ENCODE data around the gene THSD1. TPM values are rescaled to one million over a fixed set of nuclear protein-coding genes. Genes with fewer than 3 reads are reported as not detected.

Gene THSD1
- polyA plus RNA-seq, 1 donor (not counting 4 experiments of a cell fraction or from before 2014, with no cell fraction given): 9.2 TPM

DNA sequence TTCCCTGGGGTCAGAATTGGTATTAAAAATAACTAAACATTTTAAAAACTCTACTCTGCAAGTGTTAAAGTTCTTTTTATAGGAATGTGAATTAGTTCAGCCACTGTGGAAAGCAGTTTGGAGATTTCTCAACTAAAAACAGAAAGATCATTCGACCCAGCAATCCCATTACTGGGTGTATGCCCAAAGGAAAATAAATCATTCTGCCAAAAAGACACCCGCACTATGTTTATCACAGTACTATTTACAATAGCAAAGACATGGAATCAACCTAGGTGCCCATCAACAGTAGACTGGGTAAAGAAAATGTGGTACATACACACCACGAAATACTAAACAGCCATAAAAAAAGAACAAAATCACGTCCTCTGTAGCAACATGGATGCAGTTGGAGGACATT, 657 bp upstream of the THSD1 start:
- Histone ChIP-seq H3K4me3 (ENCODE audit: control insufficient read depth in 2 of 3, extremely low read depth in 1 of 3, insufficient read depth in 2 of 3, low read depth in 1 of 3, low read length in 3 of 3) (peak overlapping the region in 1 of 3 experiments; percentile 88), H3K27ac (ENCODE audit: control insufficient read depth, insufficient read depth, low read length) (no peak overlapping the region)
- FAIRE-seq: no peak

DNA sequence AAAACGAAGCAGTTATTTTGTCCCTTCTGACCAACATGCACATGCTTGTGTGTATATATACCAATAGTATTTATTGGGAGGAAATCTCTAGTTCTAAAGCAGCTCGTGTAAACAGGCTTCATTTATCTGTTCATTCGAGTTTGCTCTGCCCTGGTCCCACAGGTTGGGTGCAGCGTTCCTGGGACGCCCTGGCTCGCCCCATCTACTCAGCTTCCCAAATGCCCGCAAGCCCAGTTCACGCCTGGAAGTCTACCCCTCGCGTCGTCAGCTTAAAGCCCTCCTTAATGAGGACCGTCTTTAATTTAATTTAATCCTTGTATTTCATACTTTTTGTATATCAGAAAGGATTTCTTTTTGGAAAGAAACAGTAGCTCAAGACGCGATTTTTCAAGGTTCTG, 604 bp downstream of the THSD1 start:
- no peaks in the 10 kb centered on the region for H3K27me3 ChIP-seq (ENCODE audit: control insufficient read depth, extremely low read depth, insufficient read depth, low read length)
- peak overlapping the region; percentile 85 for H2AFZ ChIP-seq (ENCODE audit: control insufficient read depth, low read length)
- peak overlapping the region; percentile 88 for H3K9ac ChIP-seq (ENCODE audit: control insufficient read depth, extremely low read depth, insufficient read depth, low read length)
- peaks cover 7% of the 10 kb centered on the region for H3K4me1 ChIP-seq (ENCODE audit: control insufficient read depth, extremely low read depth, insufficient read depth, low read length)
- H3K9me1 ChIP-seq (ENCODE audit: control insufficient read depth, extremely low read depth, insufficient read depth, low read length): no peaks in the 10 kb centered on the region
- peak overlapping the region; percentile 78 to 89 (median 88) for H3K4me3 ChIP-seq (ENCODE audit: control insufficient read depth in 2 of 3, extremely low read depth in 1 of 3, insufficient read depth in 2 of 3, low read depth in 1 of 3, low read length in 3 of 3)
- no peak for DNase-seq (ENCODE audit: low read depth, low spot score)
- TF ChIP-seq CTCF (optimal IDR thresholded peaks at IDR 0.05 in 1 of 3, IDR thresholded peaks at IDR 0.05 in 1 of 3, conservative IDR thresholded peaks at IDR 0.05 in 1 of 3; ENCODE audit: extremely low read depth in 1 of 3, insufficient read depth in 2 of 3, low read length in 3 of 3) (no peak), EZH2 (IDR thresholded peaks at IDR 0.05; ENCODE audit: low read length) (no peak)
- FAIRE-seq: peak; percentile 23
- H3K9me3 ChIP-seq (ENCODE audit: control insufficient read depth, low read depth, low read length): no peaks in the 10 kb centered on the region
- no peaks in the 10 kb centered on the region for H4K20me1 ChIP-seq (ENCODE audit: control insufficient read depth, extremely low read depth, insufficient read depth, low read length)
- peak overlapping the region; percentile 75 for H3K4me2 ChIP-seq (ENCODE audit: control insufficient read depth, extremely low read depth, insufficient read depth, low read depth, low read length)
- peaks cover 5% of the 10 kb centered on the region for H3K79me2 ChIP-seq (ENCODE audit: control insufficient read depth, insufficient read depth, low read length)
- H3K36me3 ChIP-seq (ENCODE audit: control insufficient read depth in 2 of 2, extremely low read depth in 1 of 2, insufficient read depth in 2 of 2, low read length in 2 of 2): no peaks in the 10 kb centered on the region
- dilution Hi-C loops (cut with MboI; ENCODE audit: extremely low pct_ligation_motif_present, low sequenced_read_pairs): no loop called here
- H3K27ac ChIP-seq (ENCODE audit: control insufficient read depth, insufficient read depth, low read length): peak overlapping the region; percentile 69

More for the DNA sequence above, 657 bp upstream of the THSD1 start:
- Histone ChIP-seq H3K27me3 (ENCODE audit: control insufficient read depth, extremely low read depth, insufficient read depth, low read length) (no peaks in the 10 kb centered on the region), H3K4me2 (ENCODE audit: control insufficient read depth, extremely low read depth, insufficient read depth, low read depth, low read length) (peak overlapping the region; percentile 75), H2AFZ (ENCODE audit: control insufficient read depth, low read length) (peak overlapping the region; percentile 85), H3K9me3 (ENCODE audit: control insufficient read depth, low read depth, low read length) (no peaks in the 10 kb centered on the region), H3K4me1 (ENCODE audit: control insufficient read depth, extremely low read depth, insufficient read depth, low read length) (peaks cover 18% of the 10 kb centered on the region), H4K20me1 (ENCODE audit: control insufficient read depth, extremely low read depth, insufficient read depth, low read length) (no peaks in the 10 kb centered on the region), H3K79me2 (ENCODE audit: control insufficient read depth, insufficient read depth, low read length) (peaks cover 5% of the 10 kb centered on the region), H3K9ac (ENCODE audit: control insufficient read depth, extremely low read depth, insufficient read depth, low read length) (peak overlapping the region; percentile 88), H3K36me3 (ENCODE audit: control insufficient read depth in 2 of 2, extremely low read depth in 1 of 2, insufficient read depth in 2 of 2, low read length in 2 of 2) (no peaks in the 10 kb centered on the region), H3K9me1 (ENCODE audit: control insufficient read depth, extremely low read depth, insufficient read depth, low read length) (no peaks in the 10 kb centered on the region)
- TF ChIP-seq CTCF (optimal IDR thresholded peaks at IDR 0.05 in 1 of 3, IDR thresholded peaks at IDR 0.05 in 1 of 3, conservative IDR thresholded peaks at IDR 0.05 in 1 of 3; ENCODE audit: extremely low read depth in 1 of 3, insufficient read depth in 2 of 3, low read length in 3 of 3) (no peak), EZH2 (IDR thresholded peaks at IDR 0.05; ENCODE audit: low read length) (no peak)
- no peak for DNase-seq (ENCODE audit: low read depth, low spot score)
- dilution Hi-C loops (cut with MboI; ENCODE audit: extremely low pct_ligation_motif_present, low sequenced_read_pairs): no loop called here
